HG03280 (cell line): ENCODE results near the gene NHERF2.

Experiments used
- ATAC-seq: cut with Tn5 transposase; IDR thresholded peaks from one replicate; pipeline ENCODE4 v1.9.1; 2021; ENCODE audit warnings: mild to moderate bottlenecking, moderate library complexity; ENCODE audit not compliant: unreplicated experiment

NHERF2 gene

DNA sequence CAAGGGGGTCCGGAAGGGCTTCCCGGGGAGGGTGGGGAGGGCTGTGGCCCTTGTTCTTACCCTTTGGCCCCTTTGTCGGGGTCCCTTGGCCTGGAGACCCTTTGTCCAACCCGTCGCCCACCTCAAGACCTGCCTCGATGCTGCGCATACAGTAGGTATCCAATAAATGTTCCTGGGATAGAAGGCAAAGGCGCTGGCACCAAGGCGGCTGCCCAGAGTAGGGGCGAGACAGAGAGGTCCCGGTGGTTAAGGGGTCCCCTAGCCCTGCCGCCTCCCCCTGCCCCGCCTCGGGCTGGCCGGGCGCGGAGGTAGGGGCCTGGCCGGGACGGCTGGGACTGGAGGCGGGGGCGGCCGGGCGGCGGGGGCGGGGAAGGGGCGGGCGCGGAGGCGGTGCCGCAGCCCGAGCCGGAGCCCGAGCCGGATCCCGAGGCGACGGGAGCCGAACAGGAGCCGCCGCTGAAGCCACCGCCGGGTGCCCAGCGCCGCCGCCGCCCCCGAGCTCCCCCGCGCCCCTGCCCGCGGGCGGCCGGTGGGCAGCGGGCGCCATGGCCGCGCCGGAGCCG, at the start of gene NHERF2:
NHERF2 (plus strand) TSS at position 442 of the 563 bp plus-strand sequence; CDS start at position 546, 104 bp downstream.
- no peak for ATAC-seq

- no peak for ATAC-seq
Observed at GRCh38 chr16:1976951-1977874, 49.5 kb upstream of the NHERF2 start.

DNA sequence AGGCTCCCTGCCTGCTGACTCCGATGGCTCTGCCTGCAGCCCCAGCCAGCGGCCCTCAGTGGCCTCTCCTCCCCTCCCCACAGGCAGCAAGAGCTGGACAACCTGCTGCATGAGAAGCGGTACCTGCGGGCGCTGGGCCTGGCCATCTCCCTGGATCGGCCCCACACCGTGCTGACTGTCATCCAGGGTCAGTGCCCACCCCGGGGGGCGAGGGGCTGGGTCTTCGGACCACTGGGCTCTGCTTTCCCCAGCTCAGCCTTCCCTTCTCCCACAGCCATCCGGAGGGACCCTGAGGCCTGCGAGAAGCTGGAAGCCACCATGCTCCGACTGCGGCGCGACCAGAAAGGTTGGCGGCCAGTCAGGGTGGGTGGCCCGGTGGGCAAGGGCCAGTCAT, 48.8 kb upstream of the NHERF2 start:
- ATAC-seq = no peak

DNA sequence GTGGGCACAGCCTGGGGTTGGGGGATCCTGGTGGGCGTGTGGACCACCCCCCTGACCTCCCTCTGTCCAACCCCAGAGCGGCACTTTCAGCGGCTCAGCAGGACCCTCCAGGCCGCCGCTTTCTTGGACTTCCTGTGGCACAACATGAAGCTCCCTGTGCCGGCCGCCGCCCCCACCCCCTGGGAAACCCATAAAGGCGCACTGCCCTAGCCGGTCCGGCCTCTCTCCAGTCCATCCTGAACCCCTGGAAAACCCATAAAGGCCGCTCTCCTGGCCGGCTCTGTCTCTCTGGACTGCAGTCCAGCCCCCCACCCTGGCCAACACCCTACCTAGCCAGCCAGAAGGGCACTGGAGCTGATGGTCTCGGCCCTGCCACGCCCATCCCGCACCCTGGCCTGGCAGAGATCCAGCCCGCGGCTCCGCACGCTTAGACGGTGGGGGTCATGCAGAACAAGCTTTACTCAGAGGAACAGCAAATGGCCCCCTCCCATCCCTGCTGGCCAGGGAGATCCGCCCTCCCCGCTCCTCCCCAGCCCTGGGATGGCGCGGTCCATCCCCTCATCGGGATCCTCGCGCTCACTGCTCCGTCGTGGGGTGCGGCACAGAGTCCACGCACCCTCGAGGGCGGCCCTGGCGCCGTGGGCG, 48.1 kb upstream of the NHERF2 start:
- ATAC-seq = no peak

DNA sequence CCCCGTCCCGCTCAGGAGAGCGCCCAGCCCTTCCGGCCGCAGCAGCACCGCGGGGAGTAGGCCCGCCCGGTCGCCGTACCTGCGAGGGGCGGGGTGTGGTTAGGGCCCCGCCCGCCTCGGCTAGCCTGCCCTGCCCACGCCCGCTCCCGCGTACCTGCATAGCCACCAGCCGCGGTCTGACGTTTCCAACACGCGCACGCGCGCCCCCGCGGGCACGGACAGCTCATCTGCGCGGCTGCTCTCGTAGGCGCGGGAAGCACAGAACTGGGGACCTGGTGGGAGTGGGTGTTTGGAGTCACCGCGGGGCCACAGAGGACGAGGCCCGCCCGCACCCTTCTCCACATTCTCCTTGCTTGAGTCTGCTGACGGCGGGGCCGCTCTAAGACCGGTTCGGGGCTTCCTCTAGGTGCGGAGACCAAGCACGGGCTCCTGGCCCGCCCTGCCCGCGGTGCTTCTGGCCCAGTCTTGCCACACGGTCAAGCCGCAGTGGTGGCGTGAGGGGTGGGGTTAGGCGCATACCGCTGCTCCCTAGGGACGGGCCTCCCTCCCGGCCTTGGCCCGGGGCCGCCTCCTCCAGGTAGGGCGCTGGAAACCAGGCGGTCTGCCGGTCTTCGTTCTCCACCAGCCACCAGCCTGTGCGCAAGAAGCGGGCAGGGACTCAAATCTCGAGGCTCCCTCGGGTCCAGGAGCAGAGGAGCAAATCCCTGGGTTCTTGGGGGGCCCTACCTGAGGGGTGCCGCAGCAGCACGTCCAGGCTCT, 47.3 kb upstream of the NHERF2 start:
- no peak for ATAC-seq

DNA sequence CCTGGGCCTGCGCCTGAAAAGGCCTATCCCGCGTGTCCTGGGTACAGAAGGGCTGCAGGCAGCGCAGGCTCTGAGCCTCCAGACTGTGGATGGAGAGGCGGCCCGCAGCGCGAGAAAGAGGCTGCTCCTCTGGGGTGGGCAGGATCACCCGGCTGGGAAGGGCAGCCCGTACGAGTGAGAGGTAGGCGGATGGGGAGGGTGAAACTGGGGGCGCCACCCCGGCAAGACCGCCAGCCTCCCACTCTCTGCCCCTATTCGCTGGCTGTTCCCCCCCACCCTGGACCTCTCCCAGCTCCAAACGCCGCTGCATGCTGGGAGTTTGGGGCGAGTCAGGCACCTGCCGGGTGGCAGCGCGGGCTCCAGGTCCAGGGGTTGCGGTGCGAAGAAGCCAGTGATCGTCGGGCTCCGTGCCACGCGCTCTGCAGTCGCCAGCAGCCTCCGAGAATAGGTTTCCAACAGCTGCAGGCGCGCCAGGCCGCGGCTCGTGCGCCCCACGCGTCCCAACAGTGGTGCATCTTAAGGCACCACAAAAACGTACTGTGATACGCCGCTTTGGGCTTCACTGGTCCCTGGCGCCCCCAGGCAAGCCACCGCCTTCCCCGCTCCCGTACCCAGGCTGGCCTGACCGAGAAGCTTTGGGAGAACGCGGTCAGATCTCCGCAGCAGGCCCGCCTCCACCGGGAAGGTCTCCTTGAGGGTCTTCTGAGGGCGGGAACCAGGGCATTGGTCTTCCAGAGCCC, 46.5 kb upstream of the NHERF2 start:
- no peak for ATAC-seq

DNA sequence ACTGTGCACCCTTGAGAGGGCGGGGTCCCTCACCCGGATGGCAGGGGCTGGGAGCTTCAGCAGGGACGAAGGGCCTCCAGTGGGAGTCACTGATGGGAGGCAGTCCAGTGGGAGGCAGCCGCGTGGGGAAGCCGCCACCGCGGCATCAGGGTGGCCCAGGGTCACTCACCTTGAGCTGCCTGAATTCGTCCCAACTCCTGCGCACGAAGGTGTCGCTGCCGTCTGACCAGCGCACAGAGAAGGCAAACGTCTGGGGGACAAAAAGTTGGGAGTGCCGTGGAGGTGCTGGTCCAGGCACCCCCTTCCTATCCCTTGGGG, 46.0 kb upstream of the NHERF2 start:
- ATAC-seq = no peak

DNA sequence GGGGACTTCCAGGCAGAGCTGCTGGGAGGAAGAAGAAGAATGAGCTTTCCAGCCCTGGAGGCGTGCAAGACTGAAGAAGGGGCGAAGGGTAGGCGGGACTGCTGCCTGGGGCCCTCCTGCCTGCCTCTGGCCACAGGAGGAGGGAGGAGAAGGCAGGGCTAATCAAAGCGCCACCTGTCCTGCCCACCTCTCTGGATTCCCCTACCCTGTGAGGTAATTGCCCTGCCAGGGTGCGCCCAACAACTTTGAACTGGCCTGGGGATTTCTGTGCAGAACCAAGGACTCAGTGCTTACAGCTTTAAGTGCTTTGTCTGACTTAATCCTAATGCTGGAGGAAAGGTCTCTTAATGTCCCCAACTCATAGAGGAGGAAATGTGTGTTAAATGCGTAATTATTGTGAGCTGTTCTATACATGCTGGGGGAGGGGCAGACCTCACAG, 45.3 kb upstream of the NHERF2 start, which contains the start of gene NOXO1:
NOXO1 (minus strand) TSS at position 72 of the 439 bp plus-strand sequence. CDS start 290 bp downstream, outside the sequence.
- ATAC-seq = no peak

- no peak for ATAC-seq
Observed at GRCh38 chr16:1982013-1982433, 44.7 kb upstream of the NHERF2 start.

- ATAC-seq = no peak
Observed at GRCh38 chr16:1982991-1983543, 43.6 kb upstream of the NHERF2 start.

- ATAC-seq = peak; percentile 79
Observed at GRCh38 chr16:1983544-1984346, 43.0 kb upstream of the NHERF2 start, which contains the start of gene GFER. Gene GFER (plus strand): TSS chr16:1984193. CDS start chr16:1984219, 26 bp downstream.

- no peak for ATAC-seq
Observed at GRCh38 chr16:1984347-1985225, 42.1 kb upstream of the NHERF2 start.

- ATAC-seq = no peak
Observed at GRCh38 chr16:1985466-1986150, 41.1 kb upstream of the NHERF2 start.

DNA sequence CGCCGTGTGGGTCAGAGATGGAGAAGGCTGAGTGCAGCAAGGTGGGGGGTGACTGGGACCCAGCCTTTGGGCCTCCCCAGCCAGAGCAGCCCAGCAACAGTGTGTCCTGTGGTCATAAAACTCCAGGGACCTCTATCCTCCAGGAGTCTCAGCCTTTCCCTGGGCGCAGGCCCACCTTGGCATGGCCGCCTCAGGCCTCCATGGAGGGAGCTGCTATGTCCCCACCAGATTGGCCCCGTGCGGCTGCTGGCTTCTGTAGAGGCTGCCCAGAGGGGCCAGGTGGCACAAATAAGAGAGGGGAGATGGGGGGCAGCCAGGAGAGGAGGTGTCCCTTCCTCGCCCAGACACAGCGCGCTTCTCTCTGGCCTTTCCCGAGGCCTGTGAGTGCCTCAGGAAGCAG, 39.5 kb upstream of the NHERF2 start:
- no peak for ATAC-seq

DNA sequence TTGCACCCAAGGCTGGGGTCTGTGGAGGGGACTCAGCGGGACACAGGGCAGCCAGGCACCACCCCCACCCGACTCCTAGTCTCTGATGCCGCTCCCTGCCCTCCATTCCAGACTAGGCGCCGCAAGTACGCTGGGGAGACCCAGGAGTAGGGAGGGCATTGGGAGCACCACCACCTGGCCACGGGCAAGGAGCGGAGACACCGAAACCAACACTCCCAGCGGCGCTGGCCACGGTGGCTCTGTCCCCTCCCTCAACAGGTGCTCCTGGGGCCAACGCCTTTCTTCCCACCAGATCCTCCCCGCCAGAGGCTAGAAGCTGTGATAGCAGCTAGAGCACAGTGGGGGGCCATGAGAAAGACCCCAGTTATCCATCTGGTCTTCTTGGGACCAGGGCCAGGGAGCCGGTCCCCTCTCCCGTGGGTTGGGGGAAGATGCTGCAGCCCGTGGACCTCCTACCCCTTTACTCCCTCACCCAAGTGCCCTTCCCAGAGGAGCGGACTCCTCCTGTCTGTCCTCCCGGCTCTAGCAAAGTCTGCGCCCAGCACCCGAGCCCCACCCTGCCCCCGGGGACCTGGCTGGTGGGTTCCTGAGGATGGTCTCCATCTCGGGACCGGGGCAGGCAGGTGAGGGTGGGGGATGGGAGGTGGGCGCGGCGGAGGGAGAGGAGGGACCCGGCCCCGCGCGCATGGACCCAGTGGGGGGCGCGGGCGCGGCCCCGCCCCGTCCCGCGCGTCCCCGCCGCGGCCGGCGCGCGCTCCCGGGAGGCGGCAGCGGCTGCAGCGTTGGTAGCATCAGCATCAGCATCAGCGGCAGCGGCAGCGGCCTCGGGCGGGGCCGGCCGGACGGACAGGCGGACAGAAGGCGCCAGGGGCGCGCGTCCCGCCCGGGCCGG, 37.2 kb upstream of the NHERF2 start, which contains the start of gene SYNGR3:
SYNGR3 (plus strand) TSS at position 762 of the 892 bp plus-strand sequence. CDS start 133 bp downstream, outside the sequence.
- ATAC-seq = no peak

GRCh38 chr16:1990101-1990350, 36.7 kb upstream of the NHERF2 start:
- no peak for ATAC-seq
